GM20000 (cell line): ENCODE results near the gene PPA2.
A peak's percentile ranks its signal among the peaks of the same experiment; 100 is the strongest.

Source experiments
- DNase-seq: peaks from one replicate; pipeline ENCODE4 v3.0.0; 2012; ENCODE audit warnings: low spot score
- CTCF ChIP-seq: IDR thresholded peaks from 2 replicates; pipeline ENCODE4 v1.5.1; 2012; ENCODE audit warnings: mild to moderate bottlenecking, control low read depth; ENCODE audit errors: extremely low read depth, missing control alignments

The PPA2 gene

GRCh38 chr4:105473324-105474098 is at the start of gene PPA2:
Gene PPA2, minus strand, starts transcription at chr4:105474062. Its CDS starts 12 bp downstream, at chr4:105474050.
- DNase-seq: peak; percentile 89
- no peak for TF ChIP-seq CTCF

DNA sequence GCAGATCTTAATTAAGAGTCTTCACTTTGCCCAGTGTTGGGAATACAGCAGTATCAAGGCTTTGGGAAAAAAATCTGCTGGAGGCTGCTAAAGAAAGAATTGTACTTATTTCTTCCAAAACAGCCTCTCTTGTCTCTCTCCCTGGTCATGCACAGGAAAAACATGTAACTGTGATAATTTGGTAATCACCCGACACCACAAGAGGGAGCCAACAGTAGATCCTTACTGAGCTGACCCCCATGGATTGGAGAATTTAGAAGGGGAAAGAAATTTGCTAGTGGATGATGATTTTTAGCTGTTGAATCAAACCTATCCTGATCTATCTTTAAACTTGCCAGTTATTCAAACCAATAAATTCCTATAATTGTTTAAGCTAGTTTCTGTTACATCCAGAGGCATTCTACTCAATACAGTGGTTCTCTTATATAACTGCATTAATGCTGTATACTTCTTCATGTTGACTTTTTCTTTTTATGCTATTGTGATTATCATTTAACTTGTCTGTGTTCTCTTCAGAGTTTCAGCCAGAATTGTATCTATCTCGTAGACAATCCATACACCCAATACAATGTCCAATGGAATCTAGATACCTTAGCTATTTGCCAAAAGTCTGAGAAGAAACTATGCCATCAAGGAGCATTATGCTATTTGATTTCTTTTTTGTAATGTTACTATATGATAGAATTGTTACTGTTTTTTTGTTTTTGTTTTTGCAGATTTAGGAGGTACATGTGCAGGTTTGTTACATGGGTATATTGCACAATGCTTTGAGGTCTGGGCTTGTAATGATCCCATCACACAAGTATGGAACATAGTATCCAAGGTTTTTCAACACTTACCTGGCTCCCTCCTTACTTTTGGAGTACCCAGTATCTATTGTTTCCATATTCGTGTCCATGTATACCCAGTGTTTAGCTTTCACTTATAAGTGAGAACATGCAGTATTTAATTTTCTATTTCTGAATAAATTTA is 47.2 kb upstream of the PPA2 start:
- peak; percentile 49 for DNase-seq

DNA sequence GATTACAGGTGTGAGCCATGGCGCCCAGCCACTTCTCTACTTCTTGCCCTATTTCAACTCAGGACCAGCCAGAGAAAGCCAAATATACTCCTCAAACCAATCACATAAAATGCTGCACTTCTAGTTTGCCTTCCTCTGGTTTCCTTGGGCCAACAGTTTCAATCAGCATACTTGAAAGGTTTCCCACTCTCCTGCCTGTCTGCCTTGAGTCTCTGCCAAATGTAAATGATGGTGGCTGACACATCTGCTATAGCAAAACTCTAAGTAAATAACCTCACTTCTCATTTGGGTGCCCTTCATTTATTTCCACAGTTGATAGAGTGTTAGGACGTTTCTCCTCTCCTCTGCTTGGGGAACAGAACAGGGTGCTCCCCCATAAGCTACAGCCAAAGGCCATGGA is 36.4 kb upstream of the PPA2 start:
- TF ChIP-seq CTCF: no peak

More for the DNA sequence above, 47.2 kb upstream of the PPA2 start:
- TF ChIP-seq CTCF: peak; percentile 42

GRCh38 chr4:105509714-105510113 is 35.9 kb upstream of the PPA2 start:
- TF ChIP-seq CTCF: no peak
- DNase-seq: no peak

More for the DNA sequence above, 36.4 kb upstream of the PPA2 start:
- DNase-seq: no peak

DNA sequence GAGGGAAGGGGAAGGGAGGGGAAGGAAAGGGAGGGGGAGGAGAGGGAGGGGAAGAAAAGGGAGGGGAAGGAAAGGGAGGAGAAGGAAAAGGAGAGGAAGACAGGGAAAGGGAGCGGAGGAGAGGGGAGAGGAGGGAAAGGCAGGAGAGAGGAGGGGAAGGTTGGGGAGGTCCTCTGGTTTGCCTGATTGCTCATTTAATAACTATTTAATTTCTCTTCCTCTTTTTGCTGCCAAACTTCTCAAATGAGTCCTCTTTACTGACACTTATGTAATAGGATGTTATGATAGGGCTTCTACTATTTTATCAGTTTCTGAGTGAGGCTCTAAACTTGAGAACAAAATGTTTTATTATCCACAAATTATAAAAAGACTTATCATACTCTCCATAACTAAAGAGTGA is 35.4 kb upstream of the PPA2 start:
- no peak for TF ChIP-seq CTCF
- peak; percentile 70 for DNase-seq

DNA sequence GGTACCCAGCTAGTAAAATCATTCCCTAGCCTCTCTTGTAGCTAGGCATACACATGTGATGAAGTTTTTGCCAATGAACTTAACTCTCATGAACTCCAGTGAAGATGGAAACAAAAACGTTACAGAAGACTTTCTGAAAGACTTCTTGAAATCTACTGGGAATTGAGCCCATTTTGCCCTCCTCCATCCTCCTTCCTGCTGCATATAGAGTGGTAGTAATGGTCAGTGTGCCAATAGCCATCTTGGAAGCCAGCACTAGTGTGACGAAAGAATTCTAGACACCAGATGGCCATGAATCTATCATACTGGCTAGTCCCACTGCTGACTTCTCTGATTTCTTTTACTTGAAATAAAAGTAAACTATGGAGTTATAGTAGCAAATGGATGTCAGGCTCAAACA is 30.9 kb upstream of the PPA2 start:
- TF ChIP-seq CTCF: no peak
- no peak for DNase-seq

- DNase-seq: no peak
- no peak for TF ChIP-seq CTCF
Observed at GRCh38 chr4:105503484-105503883, 29.6 kb upstream of the PPA2 start.
